Measurements from ENCODE around the gene IPO9.
"Not testable (repeated sequence)": the region's sequence is repeated elsewhere in the genome, so short reads cannot be mapped to it uniquely, and the experiment has no call there.

IPO9 gene

GRCh38 chr1:201826830-201827229 is 2.1 kb upstream of the IPO9 start:
- H3K27ac Mint-ChIP-seq = no peak overlapping the region
- H3K27me3 Mint-ChIP-seq (ENCODE audit: low read depth) = no peaks in the 10 kb centered on the region
- peaks cover 27% of the 10 kb centered on the region for H3K4me1 Mint-ChIP-seq (ENCODE audit: low read depth)
- no peaks in the 10 kb centered on the region for H3K9me3 Mint-ChIP-seq
- peaks cover 4% of the 10 kb centered on the region for H3K36me3 Mint-ChIP-seq (ENCODE audit: low read depth)
- H3K4me3 Mint-ChIP-seq = no peak overlapping the region

- no peaks in the 10 kb centered on the region for H3K9me3 Mint-ChIP-seq
- no peak overlapping the region for H3K4me3 Mint-ChIP-seq
- H3K4me1 Mint-ChIP-seq (ENCODE audit: low read depth) = peaks cover 27% of the 10 kb centered on the region
- H3K27ac Mint-ChIP-seq = no peak overlapping the region
- H3K27me3 Mint-ChIP-seq (ENCODE audit: low read depth) = no peaks in the 10 kb centered on the region
- peaks cover 4% of the 10 kb centered on the region for H3K36me3 Mint-ChIP-seq (ENCODE audit: low read depth)
Measured at GRCh38 chr1:201827321-201828216, 1.4 kb upstream of the IPO9 start.

DNA sequence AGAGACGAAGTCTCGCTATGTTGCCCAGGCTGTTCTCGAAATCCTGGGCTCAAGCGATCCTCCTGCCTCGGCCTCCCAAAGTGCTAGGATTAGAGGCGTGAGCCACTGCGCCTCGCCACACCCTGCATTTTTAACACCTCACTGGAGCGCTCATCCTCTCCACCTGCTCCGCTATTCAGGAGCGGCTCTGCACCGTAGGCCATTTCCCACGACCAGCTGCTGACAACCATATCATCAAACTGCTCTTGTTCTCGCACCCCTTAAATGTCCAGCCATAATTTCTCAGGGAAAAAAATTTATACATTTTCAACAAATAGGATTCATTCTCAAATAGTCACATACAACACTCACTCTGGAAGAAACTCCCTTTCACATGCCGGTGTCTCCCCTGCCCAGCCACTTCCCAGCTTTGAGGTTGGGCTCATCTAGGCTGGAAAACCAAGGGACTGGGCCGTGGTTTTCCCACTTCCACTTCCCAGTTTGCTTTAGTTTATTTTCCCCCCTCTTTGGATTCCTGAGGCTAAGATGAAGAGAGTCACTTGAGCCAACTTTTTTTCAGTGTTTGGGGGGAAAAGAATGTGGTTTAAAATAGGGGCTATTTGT is 639 bp upstream of the IPO9 start:
- H3K27me3 Mint-ChIP-seq (ENCODE audit: low read depth) = no peaks in the 10 kb centered on the region
- peaks cover 27% of the 10 kb centered on the region for H3K4me1 Mint-ChIP-seq (ENCODE audit: low read depth)
- no peaks in the 10 kb centered on the region for H3K9me3 Mint-ChIP-seq
- no peak overlapping the region for H3K4me3 Mint-ChIP-seq
- H3K27ac Mint-ChIP-seq = no peak overlapping the region
- H3K36me3 Mint-ChIP-seq (ENCODE audit: low read depth) = peaks cover 4% of the 10 kb centered on the region

DNA sequence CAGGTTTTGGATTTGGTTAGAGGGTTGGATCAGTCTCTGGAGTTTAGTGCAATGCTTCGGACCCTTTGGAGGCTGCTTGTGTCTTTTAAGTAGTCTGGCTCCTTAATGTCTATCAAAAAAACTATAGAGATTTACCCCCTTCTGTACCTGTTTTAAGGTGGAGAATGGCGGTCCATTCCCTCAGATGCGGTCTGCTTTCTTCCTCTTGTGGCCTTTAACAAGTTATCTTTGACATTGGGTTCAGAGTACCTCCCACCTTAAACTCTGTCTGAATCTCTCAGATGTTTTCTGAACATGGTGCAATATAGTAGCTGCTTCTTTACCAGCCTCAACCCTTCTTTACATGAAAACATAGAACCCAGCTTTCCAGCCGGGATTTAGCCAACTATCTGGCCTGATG is 2.4 kb downstream of the IPO9 start:
- Mint-ChIP-seq H3K27ac (no peak overlapping the region), H3K36me3 (ENCODE audit: low read depth) (peaks cover 10% of the 10 kb centered on the region), H3K4me3 (peak overlapping the region; percentile 100), H3K9me3 (no peaks in the 10 kb centered on the region), H3K27me3 (ENCODE audit: low read depth) (no peaks in the 10 kb centered on the region), H3K4me1 (ENCODE audit: low read depth) (peaks cover 30% of the 10 kb centered on the region)

GRCh38 chr1:201834621-201835020 is 5.7 kb downstream of the IPO9 start:
- Mint-ChIP-seq H3K4me3 (no peak overlapping the region), H3K27me3 (ENCODE audit: low read depth) (no peaks in the 10 kb centered on the region), H3K36me3 (ENCODE audit: low read depth) (peaks cover 15% of the 10 kb centered on the region), H3K4me1 (ENCODE audit: low read depth) (peaks cover 25% of the 10 kb centered on the region), H3K9me3 (no peaks in the 10 kb centered on the region), H3K27ac (no peak overlapping the region)

DNA sequence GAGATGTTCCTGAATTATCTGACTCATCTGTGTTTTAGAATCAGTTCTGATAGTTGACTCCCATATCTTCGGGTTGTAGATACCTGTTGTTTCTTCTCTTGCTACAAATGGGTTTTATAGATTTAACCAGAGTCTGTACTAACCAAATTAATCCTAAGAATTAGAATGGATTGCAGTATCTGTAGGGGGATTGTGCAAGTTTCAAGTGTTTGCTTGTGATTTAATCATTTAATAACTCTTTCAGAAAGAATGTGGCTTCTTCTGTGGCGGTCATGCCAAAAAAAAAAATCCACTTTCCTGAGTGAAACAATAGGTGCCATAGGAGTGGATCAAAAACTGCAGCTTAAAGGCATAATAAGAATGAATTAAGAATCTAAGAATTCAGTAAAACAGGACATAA is 9.4 kb downstream of the IPO9 start:
- Mint-ChIP-seq H3K27me3 (ENCODE audit: low read depth) (no peaks in the 10 kb centered on the region), H3K4me3 (no peak overlapping the region), H3K4me1 (ENCODE audit: low read depth) (peaks cover 15% of the 10 kb centered on the region), H3K36me3 (ENCODE audit: low read depth) (peaks cover 13% of the 10 kb centered on the region), H3K27ac (no peak overlapping the region), H3K9me3 (no peaks in the 10 kb centered on the region)

- H3K27me3 Mint-ChIP-seq (ENCODE audit: low read depth); H3K4me3 Mint-ChIP-seq; H3K27ac Mint-ChIP-seq; H3K9me3 Mint-ChIP-seq: not testable (repeated sequence)
- Mint-ChIP-seq H3K36me3 (ENCODE audit: low read depth) (peaks cover 13% of the 10 kb centered on the region), H3K4me1 (ENCODE audit: low read depth) (peaks cover 15% of the 10 kb centered on the region)
Measured at GRCh38 chr1:201839089-201839488, 10.1 kb downstream of the IPO9 start.

- Mint-ChIP-seq H3K27me3 (ENCODE audit: low read depth) (no peaks in the 10 kb centered on the region), H3K4me1 (ENCODE audit: low read depth) (peaks cover 13% of the 10 kb centered on the region), H3K9me3 (no peaks in the 10 kb centered on the region), H3K4me3 (no peak overlapping the region), H3K36me3 (ENCODE audit: low read depth) (peaks cover 10% of the 10 kb centered on the region), H3K27ac (no peak overlapping the region)
Measured at GRCh38 chr1:201840055-201840454, 11.1 kb downstream of the IPO9 start.

- Mint-ChIP-seq H3K4me3 (no peak overlapping the region), H3K4me1 (ENCODE audit: low read depth) (peaks cover 13% of the 10 kb centered on the region), H3K36me3 (ENCODE audit: low read depth) (peaks cover 7% of the 10 kb centered on the region)
Measured at GRCh38 chr1:201840490-201840889, 11.5 kb downstream of the IPO9 start.

DNA sequence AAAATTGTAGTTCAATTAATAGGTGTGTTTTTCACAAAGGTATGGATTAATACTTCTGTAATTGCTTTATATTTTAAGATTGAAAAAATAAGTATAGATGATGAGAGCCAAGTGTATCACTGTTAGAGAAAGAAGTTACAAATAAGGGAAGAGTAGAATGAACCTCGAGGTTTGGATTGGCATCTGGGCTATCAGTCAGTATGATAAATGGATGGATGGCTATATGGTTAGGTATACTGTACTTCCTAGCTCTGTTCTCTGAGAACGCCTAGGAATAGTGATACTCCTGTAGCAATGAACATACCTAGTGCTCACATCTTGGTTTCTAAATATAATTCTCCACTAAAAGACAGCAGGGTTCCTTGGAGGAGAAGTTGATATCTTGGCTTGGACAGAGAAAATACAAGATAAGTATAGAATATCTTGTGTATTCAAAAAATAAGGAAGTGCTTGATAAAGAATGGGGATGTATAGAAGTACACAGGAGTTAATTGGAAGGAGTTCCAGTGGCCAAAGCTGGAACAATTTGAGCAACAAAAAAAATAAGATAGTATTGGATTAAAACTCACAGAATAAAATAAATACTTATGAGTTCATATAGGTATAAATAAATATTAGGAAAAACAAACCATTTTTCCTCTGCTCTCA is 12.4 kb downstream of the IPO9 start:
- H3K4me1 Mint-ChIP-seq (ENCODE audit: low read depth) = peaks cover 14% of the 10 kb centered on the region
- H3K4me3 Mint-ChIP-seq = no peak overlapping the region
- no peak overlapping the region for H3K27ac Mint-ChIP-seq
- H3K9me3 Mint-ChIP-seq = no peaks in the 10 kb centered on the region
- H3K27me3 Mint-ChIP-seq (ENCODE audit: low read depth) = no peaks in the 10 kb centered on the region
- H3K36me3 Mint-ChIP-seq (ENCODE audit: low read depth) = peaks cover 7% of the 10 kb centered on the region

More at GRCh38 chr1:201840490-201840889, 11.5 kb downstream of the IPO9 start:
- no peaks in the 10 kb centered on the region for H3K9me3 Mint-ChIP-seq
- no peak overlapping the region for H3K27ac Mint-ChIP-seq
- no peaks in the 10 kb centered on the region for H3K27me3 Mint-ChIP-seq (ENCODE audit: low read depth)

DNA sequence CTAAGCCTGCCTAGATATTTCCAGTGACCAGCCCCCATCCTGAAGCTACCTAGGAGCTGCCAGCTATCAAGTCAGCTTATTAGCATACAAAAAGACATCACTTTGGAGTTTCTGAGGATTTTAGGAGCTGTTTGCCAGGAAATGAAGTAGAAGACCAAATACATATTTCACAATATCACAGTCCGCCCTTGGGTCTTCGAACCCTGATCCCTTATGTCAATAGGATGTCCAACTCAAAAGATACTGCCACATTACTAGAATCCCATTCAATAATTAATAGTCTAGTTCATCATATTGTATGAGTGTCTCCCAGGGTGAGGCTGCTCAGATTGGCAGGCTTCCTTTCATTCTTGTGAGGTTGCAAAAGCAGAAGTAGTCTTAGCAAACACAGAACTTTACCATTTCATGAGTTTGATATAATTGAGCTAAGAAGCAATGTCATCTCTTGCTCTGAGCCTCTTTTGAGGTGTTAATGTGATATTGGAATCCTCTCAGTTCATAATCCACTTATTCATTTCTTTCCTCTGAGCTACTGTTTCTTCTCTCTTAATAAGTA is 13.6 kb downstream of the IPO9 start:
- Mint-ChIP-seq H3K27me3 (ENCODE audit: low read depth) (no peaks in the 10 kb centered on the region), H3K9me3 (no peaks in the 10 kb centered on the region), H3K4me1 (ENCODE audit: low read depth) (peaks cover 14% of the 10 kb centered on the region), H3K36me3 (ENCODE audit: low read depth) (peaks cover 4% of the 10 kb centered on the region), H3K27ac (no peak overlapping the region), H3K4me3 (no peak overlapping the region)

DNA sequence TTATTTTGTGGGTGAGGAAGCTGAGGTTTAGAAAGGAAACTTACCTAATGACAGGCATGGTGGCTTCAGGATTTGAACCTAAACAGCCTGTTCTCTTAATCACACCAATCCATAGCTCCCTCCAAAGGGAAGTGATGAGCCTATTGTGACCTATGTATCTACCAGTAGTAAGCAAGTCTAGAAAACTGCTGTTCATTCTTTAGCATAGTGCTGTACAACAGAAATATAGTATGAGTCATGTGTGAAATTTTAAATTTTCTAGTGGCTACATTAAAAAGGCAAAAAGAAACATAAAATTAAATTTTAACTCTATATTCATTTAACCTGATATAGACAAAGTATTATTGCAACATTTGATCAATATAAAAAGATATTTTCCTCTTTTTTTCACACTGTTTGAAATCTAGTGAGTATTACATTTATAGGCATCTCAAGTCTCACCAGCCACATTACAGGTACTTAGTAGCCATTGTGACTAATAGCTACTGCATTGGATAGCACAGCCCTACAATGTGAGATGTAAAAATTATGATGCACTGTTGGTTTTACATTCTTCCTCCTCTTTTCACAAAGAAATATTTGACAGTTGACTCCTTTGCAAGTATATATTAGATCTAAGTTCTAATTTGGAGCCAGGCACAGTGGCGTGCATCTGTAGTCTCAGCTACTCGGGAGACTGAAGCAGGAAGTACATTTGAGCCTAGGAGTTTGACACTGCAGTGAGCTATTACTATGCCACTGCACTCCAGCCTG is 16.6 kb downstream of the IPO9 start:
- Mint-ChIP-seq H3K27ac (no peak overlapping the region), H3K4me1 (ENCODE audit: low read depth) (peaks cover 12% of the 10 kb centered on the region), H3K27me3 (ENCODE audit: low read depth) (no peaks in the 10 kb centered on the region), H3K9me3 (no peaks in the 10 kb centered on the region), H3K36me3 (ENCODE audit: low read depth) (peaks cover 11% of the 10 kb centered on the region), H3K4me3 (no peak overlapping the region)

- Mint-ChIP-seq H3K27ac (no peak overlapping the region), H3K9me3 (no peaks in the 10 kb centered on the region), H3K4me3 (no peak overlapping the region), H3K4me1 (ENCODE audit: low read depth) (peaks cover 7% of the 10 kb centered on the region), H3K27me3 (ENCODE audit: low read depth) (no peaks in the 10 kb centered on the region), H3K36me3 (ENCODE audit: low read depth) (peaks cover 15% of the 10 kb centered on the region)
Measured at GRCh38 chr1:201847150-201847549, 18.2 kb downstream of the IPO9 start.

- Mint-ChIP-seq H3K4me1 (ENCODE audit: low read depth) (peaks cover 3% of the 10 kb centered on the region), H3K27me3 (ENCODE audit: low read depth) (no peaks in the 10 kb centered on the region), H3K36me3 (ENCODE audit: low read depth) (peaks cover 20% of the 10 kb centered on the region), H3K9me3 (no peaks in the 10 kb centered on the region), H3K4me3 (no peak overlapping the region), H3K27ac (no peak overlapping the region)
Measured at GRCh38 chr1:201848230-201848629, 19.3 kb downstream of the IPO9 start.

All from T-helper 1 cell treated with Interleukin-12 subunit alpha and Interleukin-12 subunit beta and Interleukin-4 antibody, amounts not matched to agents 30 μg/mL and 1 μg/mL, for 36 hours (primary cell).